Endothelial cell of umbilical vein (primary cell): ENCODE results near the gene CAPG. TPM values are rescaled to one million over a fixed set of nuclear protein-coding genes. Genes with fewer than 3 reads are reported as not detected.
"Not testable (repeated sequence)": the region's sequence is repeated elsewhere in the genome, so short reads cannot be mapped to it uniquely, and the experiment has no call there.

Source experiments
- BruUV-seq: library from RNA; stranded (reverse); fragments of 400-500 nt; replicated peaks from 2 replicates; lab custom pipeline; 2021; lab: Mats Ljungman, UMichigan
- CTCF ChIA-PET: fragments of 300-600, 350-600 bp; sonication (Branson Sonifier 250); formaldehyde crosslinking; loops from one replicate; lab custom pipeline; 2021; ENCODE audit warnings: antibody characterized with exemption, inconsistent platforms; lab: Charles Lee
- POLR2A ChIA-PET: fragments of 300-600, 350-600 bp; sonication (Branson Sonifier 250); formaldehyde crosslinking; loops from one replicate; lab custom pipeline; 2021; ENCODE audit warnings: antibody characterized with exemption, inconsistent platforms; lab: Charles Lee
- DNase-seq: peaks from one replicate; pipeline ENCODE4 v3.0.0-alpha.2; 2011; ENCODE audit warnings: low read depth, low spot score
- FAIRE-seq: peaks from 2 replicates; lab custom pipeline; 2011; peaks lifted over from hg19 to GRCh38; lab: Jason Lieb, UNC
- H2AFZ ChIP-seq: 2 replicates; pipeline ENCODE4 v1.6.0; 2012; ENCODE audit warnings: low read depth, low read length, control low read depth, inconsistent platforms
- H3K27ac ChIP-seq: 2 replicates; pipeline ENCODE4 v1.5.1; 2011; ENCODE audit warnings: low read depth, mild to moderate bottlenecking, control low read depth, low read length, moderate library complexity; ENCODE audit not compliant: insufficient read depth
- H3K27me3 ChIP-seq, 2 experiments: 2 replicates each; pipeline versions ENCODE4 v1.6.0 to v1.6.1; 2011; ENCODE audit warnings: low read length in 2 of 2, mixed read lengths in 1 of 2; ENCODE audit not compliant: control insufficient read depth in 2 of 2, insufficient read depth in 2 of 2
- H3K36me3 ChIP-seq, 2 experiments: 2 replicates in 1 of 2; 3 replicates in 1 of 2; pipeline ENCODE4 v1.5.1; 2011; ENCODE audit warnings: low read length in 2 of 2, mild to moderate bottlenecking in 1 of 2, moderate library complexity in 1 of 2; ENCODE audit not compliant: control insufficient read depth in 2 of 2, insufficient read depth in 2 of 2; ENCODE audit errors: extremely low read depth in 1 of 2
- H3K4me1 ChIP-seq: 3 replicates; pipeline ENCODE4 v1.5.1; 2011; ENCODE audit warnings: mild to moderate bottlenecking, low read length; ENCODE audit not compliant: control insufficient read depth, insufficient read depth; ENCODE audit errors: extremely low read depth
- H3K4me2 ChIP-seq: 2 replicates; pipeline ENCODE4 v1.6.1; 2011; ENCODE audit warnings: low read length, control low read depth, mixed read lengths; ENCODE audit not compliant: insufficient read depth
- H3K4me3 ChIP-seq, 3 experiments: fragments of 200-600 bp in 1 of 3; sonication (generic), shearing (Covaris generic) in 1 of 3; replicated peaks in 1 of 3; 2 replicates each; pipeline ENCODE4 v1.5.1; 2011 to 2016; ENCODE audit warnings: control low read depth in 3 of 3, low read length in 3 of 3, mild to moderate bottlenecking in 2 of 3, inconsistent platforms in 1 of 3, low read depth in 1 of 3, moderate library complexity in 1 of 3; ENCODE audit not compliant: insufficient read depth in 1 of 3
- H3K79me2 ChIP-seq: 2 replicates; pipeline ENCODE4 v1.6.0; 2012; ENCODE audit warnings: low read length, inconsistent platforms; ENCODE audit not compliant: control insufficient read depth, insufficient read depth
- H3K9ac ChIP-seq: replicated peaks from 2 replicates; pipeline ENCODE3; 2011; ENCODE audit warnings: low read length, control low read depth; ENCODE audit not compliant: insufficient read depth; ENCODE audit errors: extremely low read depth
- H3K9me1 ChIP-seq: replicated peaks from 3 replicates; pipeline ENCODE4 v1.6.0; 2011; ENCODE audit warnings: mild to moderate bottlenecking, low read length; ENCODE audit not compliant: control insufficient read depth, insufficient read depth; ENCODE audit errors: extremely low read depth
- H3K9me3 ChIP-seq: replicated peaks from 2 replicates; pipeline ENCODE4 v1.5.1; 2012; ENCODE audit warnings: low read length, inconsistent platforms; ENCODE audit not compliant: control insufficient read depth, insufficient read depth
- H4K20me1 ChIP-seq: replicated peaks from 2 replicates; pipeline ENCODE3; 2011; ENCODE audit warnings: mild to moderate bottlenecking, low read length; ENCODE audit not compliant: control insufficient read depth, insufficient read depth; ENCODE audit errors: extremely low read depth
- CTCF ChIP-seq, 2 donors: IDR thresholded peaks; 1 replicate in 1 of 2; 2 replicates in 1 of 2; pipeline ENCODE4 v1.5.1; 2011; ENCODE audit warnings: low read length in 2 of 2, mild to moderate bottlenecking in 2 of 2, moderate library complexity in 2 of 2, control low read depth in 1 of 2, inconsistent platforms in 1 of 2, low read depth in 1 of 2; ENCODE audit not compliant: insufficient read depth in 1 of 2; ENCODE audit errors: extremely low read depth in 1 of 2
- EZH2 ChIP-seq: IDR thresholded peaks from 2 replicates; pipeline ENCODE4 v1.6.1; 2012; ENCODE audit warnings: borderline replicate concordance, low read depth, mild to moderate bottlenecking, moderate library complexity, low read length, inconsistent platforms; ENCODE audit not compliant: severe bottlenecking
- FOS ChIP-seq: IDR thresholded peaks from 2 replicates; pipeline ENCODE4 v1.6.1; 2011; ENCODE audit warnings: mild to moderate bottlenecking, low read length, moderate library complexity, borderline replicate concordance; ENCODE audit not compliant: insufficient read depth
- GATA2 ChIP-seq: IDR thresholded peaks from 2 replicates; pipeline ENCODE4 v1.7.0; 2011; ENCODE audit warnings: low read depth, mild to moderate bottlenecking, moderate library complexity, mixed read lengths, low read length; ENCODE audit not compliant: insufficient read length, insufficient read depth
- JUN ChIP-seq: IDR thresholded peaks from 2 replicates; pipeline ENCODE4 v1.6.1; 2011; ENCODE audit warnings: borderline replicate concordance, low read depth; ENCODE audit not compliant: insufficient read length, insufficient read depth
- MAX ChIP-seq: IDR thresholded peaks from 2 replicates; pipeline ENCODE4 v1.6.1; 2011; ENCODE audit not compliant: insufficient read depth, insufficient read length
- MYC ChIP-seq: IDR thresholded peaks from one replicate; pipeline ENCODE4 v1.6.1; 2011; ENCODE audit warnings: mild to moderate bottlenecking, low read depth, low read length
- POLR2A ChIP-seq: IDR thresholded peaks from 2 replicates; pipeline ENCODE4 v1.6.1; 2012; ENCODE audit warnings: low read depth, mild to moderate bottlenecking, control low read depth, low read length
- POLR2AphosphoS5 ChIP-seq: IDR thresholded peaks from 2 replicates; pipeline ENCODE4 v1.6.1; 2012; ENCODE audit warnings: low read depth, mild to moderate bottlenecking, control low read depth, low read length, moderate library complexity; ENCODE audit not compliant: insufficient read depth
- dilution Hi-C: fragments of 300-500 bp; cut with MboI; formaldehyde crosslinking; loops from one replicate; pipeline ENCODE4 v1.15.0; 2019; ENCODE audit warnings: low sequenced_read_pairs; ENCODE audit not compliant: extremely low pct_ligation_motif_present
- intact Hi-C: fragments of 100-400 bp; cut with micrococcal nuclease; formaldehyde crosslinking; loops from one replicate; pipeline ENCODE4 v1.10.0; 2022
- polyA plus RNA-seq, 4 experiments: library from polyadenylated mRNA; depleted of rRNA in 3 of 4; stranded (reverse) in 3 of 4; unstranded in 1 of 4; fragments of >200 nt; gene quantifications; 2 replicates each; pipeline versions ENCODE4 v1.2.1 to v1.2.3, GENCODE V29; 2011 to 2012; ENCODE audit warnings: missing spikeins in 1 of 4
- total RNA-seq: library from RNA; stranded (reverse); gene quantifications from 2 replicates; pipeline ENCODE4 v1.2.3, GENCODE V29; 2021

CAPG gene
- total and polyA plus RNA-seq, 2 donors (not counting 3 experiments of a cell fraction or from before 2014, with no cell fraction given): 107 to 115 TPM

GRCh38 chr2:85439986-85440385, 29.8 kb upstream of the CAPG start:
- Histone ChIP-seq H3K4me1 (peaks cover 17% of the 10 kb centered on the region), H3K27ac (no peak overlapping the region), H2AFZ (no peak overlapping the region), H3K27me3 (no peaks in the 10 kb centered on the region), H3K9me1 (no peaks in the 10 kb centered on the region), H3K4me2 (no peak overlapping the region), H3K79me2 (no peaks in the 10 kb centered on the region), H3K9ac (no peak overlapping the region), H3K36me3 (no peaks in the 10 kb centered on the region), H3K9me3 (no peaks in the 10 kb centered on the region), H3K4me3 (no peak overlapping the region), H4K20me1 (no peaks in the 10 kb centered on the region)
- DNase-seq: no peak
- no peak for FAIRE-seq
- intact Hi-C loops (no loop called here), dilution Hi-C loops (no loop called here)
- CTCF ChIA-PET: no interaction called here
- no TSS peak for BruUV-seq
- POLR2A ChIA-PET: interaction anchor here (0.9 kb wide), 1 partner anchor 99 kb away, joined by 3 read pairs; the partner anchor contains the start of gene MAT2A
- no peak for TF ChIP-seq CTCF (IDR thresholded peaks at IDR 0.05; ENCODE audit: extremely low read depth in 1 of 2, insufficient read depth in 1 of 2, low read depth in 1 of 2, low read length in 2 of 2)
- TF ChIP-seq POLR2AphosphoS5: no peak
- TF ChIP-seq POLR2A: no peak
- TF ChIP-seq GATA2: no peak
- TF ChIP-seq MYC: no peak
- TF ChIP-seq JUN: no peak
- no peak for TF ChIP-seq FOS
- TF ChIP-seq EZH2: no peak
- TF ChIP-seq MAX: no peak

GRCh38 chr2:85439569-85439968, 29.4 kb upstream of the CAPG start:
- dilution Hi-C loops, POLR2A ChIA-PET: not testable (repeated sequence)
- CTCF ChIA-PET: interaction anchor here (1.4 kb wide), 1 partner anchor 112 kb away, joined by 5 read pairs; no protein-coding TSS in a partner anchor

More at GRCh38 chr2:85439569-85439968, 29.4 kb upstream of the CAPG start:
- BruUV-seq, H3K79me2 ChIP-seq, H3K9me1 ChIP-seq, H3K9me3 ChIP-seq, H3K27ac ChIP-seq, H3K27me3 ChIP-seq, H3K9ac ChIP-seq, H2AFZ ChIP-seq, intact Hi-C loops, H3K36me3 ChIP-seq, H4K20me1 ChIP-seq, H3K4me2 ChIP-seq, H3K4me3 ChIP-seq, FAIRE-seq, DNase-seq: not testable (repeated sequence)
- peaks cover 17% of the 10 kb centered on the region for H3K4me1 ChIP-seq
